Measurements from ENCODE around the gene BTBD19.
"Not testable (repeated sequence)": the region's sequence is repeated elsewhere in the genome, so short reads cannot be mapped to it uniquely, and the experiment has no call there.

Gene BTBD19

DNA sequence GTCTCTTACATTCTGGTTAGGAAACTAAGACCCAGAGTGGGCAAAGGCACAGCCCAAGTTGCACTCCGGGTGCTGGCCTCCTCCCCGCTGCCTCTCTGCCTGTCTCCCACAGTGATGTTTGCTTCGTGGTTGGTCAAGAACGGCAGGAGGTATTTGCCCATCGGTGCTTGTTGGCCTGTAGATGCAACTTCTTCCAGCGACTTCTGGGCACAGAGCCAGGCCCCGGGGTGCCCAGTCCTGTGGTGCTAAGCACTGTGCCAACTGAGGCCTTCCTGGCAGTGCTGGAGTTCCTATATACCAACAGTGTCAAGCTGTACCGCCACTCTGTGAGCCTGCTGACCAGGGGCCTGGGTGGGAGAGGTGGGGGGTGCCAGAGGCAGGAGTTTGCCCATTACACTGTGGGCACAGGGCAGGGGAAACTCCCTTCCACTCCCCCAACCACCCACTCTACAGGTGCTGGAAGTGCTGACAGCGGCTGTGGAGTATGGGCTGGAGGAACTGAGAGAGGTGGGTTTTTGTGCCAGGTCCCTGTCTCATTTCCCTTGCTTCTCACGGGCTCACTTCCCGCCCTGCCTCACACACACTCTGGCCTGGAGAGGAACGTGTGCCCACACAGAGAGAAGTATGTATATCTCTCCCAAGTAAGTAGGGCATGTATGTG, 1.9 kb downstream of the BTBD19 start:
- no peak for DNase-seq

DNA sequence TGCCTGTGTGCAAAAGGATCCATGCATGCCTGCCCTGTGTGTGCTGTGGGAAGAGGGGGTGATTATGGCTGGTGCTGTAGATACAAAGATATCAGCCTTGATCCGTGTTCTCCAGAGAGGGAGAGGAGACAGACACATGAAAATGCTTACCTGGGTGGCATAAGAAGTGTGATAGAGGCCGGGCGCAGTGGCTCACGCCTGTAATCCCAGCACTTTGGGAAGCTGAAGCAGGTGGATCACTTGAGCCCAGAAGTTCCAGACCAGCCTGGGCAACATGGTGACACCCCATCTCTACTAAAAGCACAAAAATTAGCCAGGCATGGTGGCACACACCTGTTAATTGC, 2.4 kb downstream of the BTBD19 start:
- DNase-seq: not testable (repeated sequence)

DNA sequence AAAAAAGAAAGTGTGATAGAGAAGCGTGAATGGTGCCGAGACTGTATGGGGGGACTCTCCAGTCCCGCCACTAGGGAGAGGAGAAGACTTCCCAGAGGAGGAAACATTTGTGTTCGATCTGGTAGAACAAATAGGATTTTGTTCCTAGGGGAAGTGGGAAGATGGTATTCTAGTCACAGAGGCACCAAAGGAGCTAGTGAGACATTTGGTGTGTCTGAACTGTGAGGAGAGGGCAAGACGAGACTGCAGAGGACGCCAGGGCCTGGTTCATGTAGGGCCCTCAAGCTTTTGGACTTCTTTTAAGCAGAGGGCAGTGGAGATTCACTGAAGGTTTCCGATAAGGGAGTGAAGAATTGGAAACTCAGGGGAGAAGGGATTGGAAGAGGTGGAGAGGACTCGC, 2.9 kb downstream of the BTBD19 start:
- no peak for DNase-seq

DNA sequence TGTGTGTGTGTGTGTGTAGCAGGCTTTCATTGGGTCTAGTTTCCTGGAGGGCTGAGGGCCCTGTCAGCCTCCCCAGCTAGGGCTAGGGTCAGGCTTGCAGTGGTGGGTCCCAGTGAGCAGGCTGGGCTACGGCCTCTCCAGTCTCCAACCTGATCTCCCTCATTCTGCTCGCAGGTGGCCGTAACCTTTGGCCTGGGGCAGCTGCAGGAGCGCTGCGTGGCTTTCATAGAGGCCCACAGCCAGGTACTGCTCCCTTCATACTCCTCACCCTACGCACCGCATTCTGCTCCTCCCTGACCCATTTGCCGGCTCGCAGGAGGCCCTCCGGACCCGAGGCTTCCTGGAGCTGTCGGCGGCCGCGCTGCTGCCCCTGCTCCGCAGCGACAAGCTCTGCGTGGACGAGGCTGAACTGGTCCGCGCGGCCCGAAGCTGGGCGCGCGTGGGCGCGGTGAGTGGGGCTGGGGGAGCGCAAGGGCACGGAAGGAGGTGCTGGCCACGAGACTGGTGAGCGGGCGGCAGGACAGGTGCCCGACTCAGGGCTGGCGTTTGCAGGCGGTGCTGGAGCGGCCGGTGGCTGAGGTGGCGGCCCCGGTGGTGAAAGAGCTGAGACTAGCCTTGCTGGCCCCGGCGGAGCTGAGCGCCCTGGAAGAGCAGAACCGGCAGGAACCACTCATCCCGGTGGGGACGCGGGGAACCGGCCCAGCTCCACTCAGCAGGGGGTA, 4.7 kb downstream of the BTBD19 start:
- no peak for DNase-seq

DNA sequence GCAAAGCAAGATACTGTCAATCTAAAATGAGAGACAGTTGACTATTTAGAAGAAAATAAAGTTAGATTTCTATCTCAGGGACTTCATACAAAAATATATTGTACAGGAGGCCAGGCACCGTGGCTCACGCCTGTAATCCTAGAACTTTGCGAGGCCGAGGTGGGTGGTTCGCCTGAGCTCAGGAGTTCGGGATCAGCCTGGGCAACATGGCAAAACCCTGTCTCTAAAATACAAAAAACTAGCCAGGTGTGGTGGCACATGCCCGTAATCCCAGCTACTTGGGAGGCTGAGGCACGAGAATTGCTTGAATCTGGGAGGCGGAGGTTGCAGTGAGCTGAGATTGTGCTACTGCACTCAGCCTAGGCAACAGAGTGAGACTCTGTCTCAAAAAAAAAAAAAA, 7.6 kb downstream of the BTBD19 start:
- DNase-seq: not testable (repeated sequence)

DNA sequence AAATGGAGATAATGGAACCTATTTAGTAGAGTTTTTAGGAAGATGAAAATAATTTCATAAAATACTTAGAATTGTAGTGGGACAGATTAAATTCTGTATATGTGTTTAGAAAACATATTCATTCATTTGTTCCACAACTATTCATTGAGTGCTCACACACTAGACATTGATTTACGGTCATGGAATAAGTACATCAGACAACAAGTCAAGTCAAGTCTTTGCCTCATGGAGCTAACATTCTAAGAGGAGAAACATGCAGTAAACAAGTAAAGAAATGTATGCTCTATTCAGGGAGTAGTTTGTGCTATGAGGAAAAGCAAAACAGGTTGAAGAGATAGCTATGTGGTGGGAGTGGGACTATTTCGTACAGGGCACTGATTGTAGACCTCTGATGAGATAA, 9.0 kb downstream of the BTBD19 start:
- no peak for DNase-seq

DNA sequence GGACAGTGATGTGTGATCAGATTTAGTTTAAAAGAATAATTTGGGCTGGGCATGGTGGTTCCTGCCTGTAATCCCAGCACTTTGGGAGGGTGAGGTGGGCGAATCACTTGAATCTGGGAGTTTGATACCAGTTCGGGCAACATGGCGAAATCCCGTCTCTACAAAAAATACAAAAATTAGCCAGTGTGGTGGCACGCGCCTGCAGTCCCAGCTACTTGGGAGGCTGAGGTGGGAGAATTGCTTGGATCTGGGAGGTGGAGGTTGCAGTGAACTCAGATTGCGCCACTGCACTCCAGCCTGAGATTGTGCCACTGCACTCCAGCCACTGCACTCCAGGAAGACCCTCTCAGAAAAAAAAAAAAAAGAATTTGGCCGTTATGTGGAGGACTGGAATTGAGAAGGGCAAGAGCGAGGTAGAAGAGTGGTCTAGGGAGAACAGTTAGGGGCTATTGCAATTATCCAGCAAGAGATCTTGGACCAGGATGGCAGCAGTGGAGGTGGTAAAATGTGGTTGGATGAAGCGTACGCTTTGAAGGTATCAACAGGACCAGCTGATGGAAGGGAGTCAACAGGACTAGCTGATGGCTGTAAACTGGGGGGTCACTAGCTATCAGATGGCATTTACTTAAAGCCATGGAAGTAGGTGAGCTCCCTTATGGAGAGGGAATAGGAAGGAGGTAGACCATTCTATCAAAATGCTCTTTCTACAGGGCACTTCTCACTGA, 9.6 kb downstream of the BTBD19 start:
- DNase-seq: no peak

DNA sequence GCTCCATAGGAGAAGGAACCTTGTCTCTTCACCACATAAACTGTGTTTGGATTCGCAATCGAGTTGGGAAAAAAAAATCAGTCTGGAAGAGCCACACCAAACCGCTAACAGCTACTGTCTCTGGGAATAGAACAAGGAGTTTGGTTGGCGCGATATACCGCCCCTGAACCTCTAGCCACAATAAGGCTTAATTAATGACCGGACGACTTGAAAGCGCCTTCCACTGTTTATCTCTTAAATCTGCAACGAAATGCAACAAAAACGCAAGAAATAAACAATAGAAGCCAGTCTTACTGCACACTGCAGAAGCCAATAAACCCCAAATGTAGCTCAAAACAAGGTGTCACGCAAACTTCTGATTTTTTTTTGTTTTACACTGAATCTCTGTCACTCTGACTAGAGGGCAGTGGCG, 10.9 kb downstream of the BTBD19 start:
- no peak for DNase-seq

DNA sequence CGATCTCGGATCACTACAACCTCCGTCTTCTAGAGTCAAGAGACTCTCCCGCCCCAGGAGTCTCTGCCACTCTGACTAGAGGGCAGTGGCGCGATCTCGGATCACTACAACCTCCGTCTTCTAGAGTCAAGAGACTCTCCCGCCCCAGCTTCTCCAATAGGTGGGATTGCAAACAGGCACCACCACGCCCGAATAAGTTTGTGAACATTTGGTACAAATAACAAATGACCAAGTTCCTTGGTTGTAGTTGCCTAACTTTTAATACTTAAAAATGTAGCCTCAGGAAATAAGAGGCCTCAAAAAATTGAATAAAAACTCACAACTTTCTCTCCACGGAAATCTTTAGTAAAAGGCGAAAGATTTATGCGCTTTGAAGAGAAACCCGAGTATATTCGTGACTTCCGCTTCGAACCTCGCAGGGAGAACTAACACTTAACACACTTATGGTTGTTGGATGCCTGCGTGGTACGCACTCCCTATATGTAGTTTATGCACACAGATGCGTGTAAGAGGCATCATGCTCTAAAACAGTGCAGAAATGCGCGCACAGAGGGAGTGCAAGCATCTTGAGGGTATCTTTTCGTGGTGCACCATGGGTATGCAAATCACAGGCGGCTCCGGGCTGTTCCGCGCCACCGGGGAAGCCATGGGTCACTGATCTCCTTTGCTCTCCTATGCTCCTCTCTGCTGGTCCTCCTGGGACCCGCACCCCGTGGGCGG, 11.4 kb downstream of the BTBD19 start:
- DNase-seq: peak; percentile 53

DNA sequence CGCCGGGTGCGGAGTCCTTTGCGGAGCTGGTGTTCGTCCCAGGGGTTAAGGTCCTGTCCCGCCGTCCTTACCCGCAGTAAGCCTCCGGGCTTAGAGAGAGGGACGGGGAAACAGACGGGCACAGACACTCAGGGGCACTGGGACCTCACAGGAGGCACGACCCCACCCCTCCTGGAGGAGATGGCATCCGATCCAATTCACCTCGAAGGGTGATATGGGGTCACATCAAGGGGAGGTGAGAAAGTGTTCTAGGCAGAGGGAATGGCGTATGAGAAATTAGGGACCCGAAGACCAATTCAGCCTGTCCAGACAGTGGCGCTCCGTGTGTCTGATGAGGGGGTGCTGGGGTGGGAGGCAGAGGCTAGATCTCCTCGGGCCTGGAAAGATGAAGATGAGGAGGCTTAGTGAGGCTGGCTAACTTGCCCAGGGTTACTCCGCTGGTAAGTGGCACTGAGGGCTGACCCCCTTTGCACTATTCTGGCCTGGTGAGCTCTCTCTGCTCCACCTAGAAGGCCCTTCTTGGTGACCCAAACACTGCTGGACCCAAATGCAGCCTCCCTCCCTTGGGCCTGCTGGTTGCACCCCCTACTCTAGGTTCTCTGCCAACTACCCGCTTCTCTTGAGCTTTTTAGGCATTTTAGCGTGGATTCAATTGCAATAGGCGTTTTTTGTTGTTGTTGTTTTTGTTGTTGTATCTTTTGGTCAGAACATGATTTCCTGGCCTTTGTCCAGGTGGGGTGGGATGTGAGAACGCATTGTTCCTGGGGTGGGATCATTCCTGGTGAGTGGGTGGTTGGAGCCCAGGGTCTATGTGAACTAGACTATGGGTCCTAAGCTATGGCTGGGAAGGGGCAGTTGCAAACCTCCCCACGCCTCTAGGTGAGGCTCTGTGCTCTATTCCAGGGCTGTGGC, 12.3 kb downstream of the BTBD19 start:
- no peak for DNase-seq

DNA sequence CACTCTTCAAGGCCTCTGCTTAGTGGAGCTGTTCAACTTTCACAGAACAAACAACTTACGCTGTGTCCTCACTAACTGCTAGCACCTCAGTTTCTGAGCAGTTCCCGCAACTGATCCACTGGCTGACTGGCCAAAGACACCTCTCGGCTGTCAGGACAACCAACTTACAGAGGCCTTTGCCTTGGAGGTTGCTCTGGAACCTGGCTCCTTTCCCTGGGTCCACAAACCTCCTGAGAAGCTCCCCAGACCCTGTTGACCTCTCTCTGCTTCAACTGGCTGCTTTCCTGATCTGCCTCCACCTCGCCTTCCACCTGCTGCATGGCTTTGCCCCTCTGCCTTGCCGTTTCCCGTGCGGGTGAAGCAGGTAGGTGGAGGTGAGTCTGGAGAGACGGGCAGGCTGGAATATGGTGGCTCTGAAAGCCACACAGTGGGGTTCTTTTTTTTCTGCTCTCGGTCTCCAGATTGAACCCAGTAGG, 13.0 kb downstream of the BTBD19 start:
- DNase-seq: no peak

DNA sequence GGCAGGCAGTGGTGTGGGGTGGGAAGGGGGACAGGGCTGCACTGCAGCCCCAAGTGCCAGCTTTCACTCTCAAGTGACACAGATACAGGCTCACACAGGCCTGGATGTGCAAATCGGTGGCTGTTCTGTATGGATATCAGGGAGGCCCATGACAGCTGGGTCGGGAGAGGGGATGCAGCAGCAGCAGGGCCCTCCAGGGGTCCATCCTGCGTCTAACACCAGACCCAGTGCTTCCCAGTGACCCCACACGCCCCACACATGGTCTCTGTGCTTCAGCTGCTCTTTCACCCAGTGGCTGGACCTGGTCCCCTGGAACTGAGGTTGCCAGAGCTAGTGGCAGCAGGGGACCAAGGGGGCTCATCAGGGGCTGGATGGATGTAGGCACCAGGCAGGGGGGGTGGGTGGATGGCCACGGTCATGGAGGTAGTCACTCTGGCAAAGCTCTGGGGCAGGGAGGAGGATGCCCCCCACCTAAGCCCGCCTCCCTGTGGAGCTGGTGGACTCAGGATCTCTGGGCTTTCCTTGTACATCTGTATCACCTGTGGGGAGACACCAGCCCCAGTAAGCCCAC, 13.9 kb downstream of the BTBD19 start:
- DNase-seq: no peak

DNA sequence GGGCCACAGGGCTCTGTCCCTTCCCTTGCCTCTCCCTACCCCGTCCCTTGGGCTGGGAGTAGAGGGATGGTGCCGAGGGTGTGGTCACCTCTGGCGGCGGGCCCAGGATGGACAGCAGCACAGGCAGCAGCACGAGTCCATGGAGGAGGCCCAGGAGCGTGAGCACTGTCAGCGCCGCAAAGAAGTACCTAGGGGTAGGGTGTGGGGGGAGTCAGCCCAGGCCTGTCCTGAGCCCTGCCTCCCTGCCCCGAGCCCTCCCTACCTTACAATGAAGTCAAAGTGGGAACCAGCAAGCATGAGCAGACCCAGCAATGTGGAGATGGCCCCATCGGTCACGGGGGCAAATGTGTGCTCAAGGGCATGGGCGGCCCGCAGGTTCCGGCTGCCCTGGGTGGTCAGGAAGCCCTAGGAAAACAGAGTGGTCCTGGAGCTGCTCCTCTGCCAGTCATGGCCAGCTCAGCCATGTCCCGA, 14.7 kb downstream of the BTBD19 start:
- no peak for DNase-seq

DNA sequence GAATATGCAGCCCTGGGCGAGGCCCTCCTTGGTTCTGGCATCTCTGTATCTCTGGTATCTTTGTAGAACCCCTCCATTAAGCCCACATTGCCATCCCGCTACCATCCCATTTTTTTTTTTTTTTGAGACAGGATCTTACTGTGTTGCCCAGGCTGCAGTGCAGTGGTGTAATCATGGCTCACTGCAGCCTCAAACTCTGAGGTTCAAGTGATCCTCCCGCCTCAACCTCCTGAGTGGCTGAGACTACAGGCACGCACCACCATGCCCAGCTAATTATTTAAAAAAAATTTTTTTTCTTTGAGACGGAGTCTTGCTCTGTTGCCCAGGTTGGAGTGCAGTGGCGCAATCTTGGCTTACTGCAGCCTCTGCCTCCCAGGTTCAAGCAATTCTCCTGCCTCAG, 16.1 kb downstream of the BTBD19 start:
- not testable (repeated sequence) for DNase-seq

DNA sequence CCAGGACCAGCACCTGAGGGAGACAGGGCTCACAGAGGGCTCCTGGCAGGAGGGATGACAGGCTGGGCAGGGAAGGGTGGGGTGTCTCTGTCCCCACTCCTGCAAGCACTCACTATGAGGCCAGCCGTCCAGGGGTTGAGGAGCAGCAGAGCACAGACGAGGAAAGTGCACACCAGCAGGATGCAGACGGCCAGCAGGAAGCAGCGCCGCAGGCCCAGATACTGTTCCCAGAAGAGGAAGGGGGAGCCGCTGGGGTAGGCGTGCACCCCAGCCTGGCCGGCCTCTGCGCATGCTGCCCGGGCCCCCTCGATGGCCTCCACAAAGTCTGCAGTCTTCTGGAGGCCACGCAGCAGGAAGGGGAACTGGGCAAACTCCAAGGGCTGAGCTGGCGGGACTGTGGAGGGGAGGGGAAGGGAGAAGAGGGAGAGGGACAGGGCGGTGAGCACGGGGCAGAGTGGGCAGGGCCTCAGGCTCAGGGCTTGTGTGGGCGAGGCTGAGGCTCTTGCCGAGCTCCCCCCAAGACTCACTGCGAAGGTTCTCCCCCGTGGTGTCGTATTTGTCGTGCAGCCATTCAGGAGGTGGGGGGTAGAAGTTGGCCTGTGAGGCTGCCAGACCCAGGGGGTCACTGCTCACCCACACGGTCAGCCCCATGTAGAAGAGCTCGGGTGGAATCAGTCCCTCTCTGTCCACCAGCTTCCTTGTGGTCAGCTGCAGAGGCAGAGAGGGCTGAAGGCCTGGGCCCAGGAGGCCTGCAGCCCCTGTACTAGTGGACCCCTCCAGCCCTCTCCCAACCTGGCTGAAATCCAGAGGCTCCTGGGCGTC, 18.3 kb downstream of the BTBD19 start:
- no peak for DNase-seq

DNA sequence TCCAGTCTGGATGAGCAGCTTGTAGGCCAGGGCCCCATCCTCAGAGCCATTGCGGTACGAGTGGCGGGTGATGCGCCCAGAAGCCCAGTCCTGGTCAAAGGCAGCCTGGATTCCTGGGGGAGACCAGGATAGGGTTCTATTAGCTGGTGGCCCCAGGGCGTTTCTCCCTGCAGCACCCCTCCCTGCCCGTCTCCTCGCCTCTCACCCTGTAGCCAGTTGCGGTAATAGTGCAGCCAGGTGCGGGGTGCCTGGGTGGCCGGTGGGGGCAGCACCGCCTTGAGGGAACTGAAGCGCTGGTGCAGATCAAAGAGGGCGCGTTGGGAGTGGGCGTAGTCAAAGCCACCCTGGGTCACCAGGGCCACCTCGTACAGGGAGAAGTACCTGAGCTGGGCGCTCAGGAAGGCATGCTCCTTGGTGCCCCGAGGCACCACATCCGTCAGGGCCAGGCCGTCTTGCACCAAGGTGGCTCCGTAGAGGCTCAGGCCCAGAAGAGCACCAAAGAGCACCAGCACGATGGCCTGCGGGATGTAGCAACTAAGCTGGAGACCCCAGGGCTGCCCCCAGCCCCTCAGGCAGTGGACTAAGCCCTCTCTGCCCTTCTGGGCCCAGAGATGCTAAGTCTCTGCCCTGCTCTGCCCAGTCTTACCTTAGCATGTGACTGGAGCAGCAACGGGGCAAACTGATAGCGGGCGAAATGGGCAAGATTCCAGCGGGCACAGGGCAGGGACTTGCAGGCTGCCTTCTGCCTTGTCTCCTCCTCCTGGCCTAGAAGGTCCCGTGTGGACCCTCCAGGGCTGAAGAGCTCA, 19.1 kb downstream of the BTBD19 start:
- no peak for DNase-seq

DNA sequence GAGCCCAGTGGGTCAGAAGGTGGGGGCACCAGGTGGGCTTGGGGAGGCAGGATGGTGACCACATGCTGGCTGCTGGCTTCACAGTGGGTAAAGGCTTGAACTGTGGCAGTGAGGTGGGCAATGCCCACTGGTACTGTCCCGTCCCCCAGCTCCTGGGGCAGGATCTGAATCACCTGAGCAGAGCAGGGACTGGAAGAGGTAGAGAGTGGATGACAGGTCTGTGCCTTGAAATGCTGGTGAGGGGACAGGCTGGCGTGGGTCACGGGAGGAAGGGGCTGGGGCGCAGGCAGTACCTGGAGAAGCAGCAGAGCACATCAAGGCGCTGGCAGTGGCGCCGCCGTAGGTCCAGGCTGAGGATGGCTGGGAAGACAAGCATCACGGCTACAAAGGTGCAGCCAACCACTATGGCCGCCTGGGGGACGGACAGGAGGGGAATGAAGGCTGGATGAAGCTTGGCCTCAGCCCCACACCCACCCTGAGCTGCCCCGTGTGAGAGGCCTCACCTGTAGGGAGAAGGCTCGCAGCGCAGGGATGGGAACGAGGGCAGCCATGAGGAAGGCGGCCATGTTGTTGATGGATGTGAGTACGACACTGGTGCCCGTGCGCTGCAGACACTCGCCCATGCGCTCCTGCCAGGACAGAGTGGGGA, 19.8 kb downstream of the BTBD19 start:
- no peak for DNase-seq

DNA sequence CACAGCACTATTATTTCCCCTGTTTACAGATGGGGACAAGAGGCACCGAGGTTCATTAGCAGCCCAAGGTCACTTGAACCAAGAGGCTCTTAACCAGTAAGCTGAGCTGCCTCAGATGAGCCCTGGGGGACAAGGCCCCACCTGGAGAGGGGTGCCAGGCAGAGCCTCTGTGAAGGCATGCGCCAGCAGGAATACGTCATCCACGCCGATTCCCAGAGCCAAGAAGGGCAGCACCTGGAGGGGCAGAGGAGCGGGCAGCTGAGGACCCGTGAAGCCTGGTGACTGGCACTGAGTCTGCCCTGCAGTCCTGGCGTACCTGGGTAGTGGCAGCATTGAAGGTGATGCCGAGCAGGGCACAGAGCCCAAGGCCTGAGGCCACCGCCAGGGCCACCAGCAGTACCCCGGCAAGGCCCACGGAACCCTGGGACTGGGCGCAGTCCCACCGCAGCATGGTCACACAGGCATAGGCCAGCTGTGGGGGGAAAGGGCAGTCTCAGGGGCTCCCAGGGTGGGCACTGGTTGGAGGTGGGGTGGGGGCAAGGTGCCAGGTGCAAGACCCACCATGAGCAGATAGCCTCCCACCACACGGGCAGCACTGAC, 20.6 kb downstream of the BTBD19 start:
- no peak for DNase-seq
